Measurements from ENCODE around the gene ZBTB38.

DNA sequence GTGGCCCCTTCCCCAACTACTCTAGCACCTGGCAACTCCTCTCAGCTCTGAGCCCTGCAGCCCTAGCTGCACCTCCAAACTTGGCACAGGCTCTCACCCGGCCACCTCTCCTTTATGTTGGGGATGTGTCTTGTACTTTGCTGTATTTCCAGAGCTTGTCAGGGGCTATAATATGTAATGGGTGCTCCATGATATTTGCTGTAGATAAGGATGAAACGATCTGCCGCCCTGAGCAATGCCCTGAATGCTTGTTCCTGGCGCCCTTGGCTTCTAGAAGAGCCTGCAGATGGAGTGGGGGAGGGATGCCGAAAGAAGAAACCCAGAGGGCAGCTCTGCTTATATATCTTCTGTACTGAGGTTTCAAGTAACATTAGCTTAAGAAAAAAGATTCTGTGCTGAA, 35.9 kb upstream of the ZBTB38 start:
- TF ChIP-seq, protein P1, sequence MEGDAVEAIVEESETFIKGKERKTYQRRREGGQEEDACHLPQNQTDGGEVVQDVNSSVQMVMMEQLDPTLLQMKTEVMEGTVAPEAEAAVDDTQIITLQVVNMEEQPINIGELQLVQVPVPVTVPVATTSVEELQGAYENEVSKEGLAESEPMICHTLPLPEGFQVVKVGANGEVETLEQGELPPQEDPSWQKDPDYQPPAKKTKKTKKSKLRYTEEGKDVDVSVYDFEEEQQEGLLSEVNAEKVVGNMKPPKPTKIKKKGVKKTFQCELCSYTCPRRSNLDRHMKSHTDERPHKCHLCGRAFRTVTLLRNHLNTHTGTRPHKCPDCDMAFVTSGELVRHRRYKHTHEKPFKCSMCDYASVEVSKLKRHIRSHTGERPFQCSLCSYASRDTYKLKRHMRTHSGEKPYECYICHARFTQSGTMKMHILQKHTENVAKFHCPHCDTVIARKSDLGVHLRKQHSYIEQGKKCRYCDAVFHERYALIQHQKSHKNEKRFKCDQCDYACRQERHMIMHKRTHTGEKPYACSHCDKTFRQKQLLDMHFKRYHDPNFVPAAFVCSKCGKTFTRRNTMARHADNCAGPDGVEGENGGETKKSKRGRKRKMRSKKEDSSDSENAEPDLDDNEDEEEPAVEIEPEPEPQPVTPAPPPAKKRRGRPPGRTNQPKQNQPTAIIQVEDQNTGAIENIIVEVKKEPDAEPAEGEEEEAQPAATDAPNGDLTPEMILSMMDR (IDR thresholded peaks at IDR 0.05) = no peak
- no peak for TF ChIP-seq POLR2A (IDR thresholded peaks at IDR 0.05)
